Left ventricle myocardium inferior (tissue), 1 donor: ENCODE data around the gene PCCA. TPM values are rescaled to one million over a fixed set of nuclear protein-coding genes. Genes with fewer than 3 reads are reported as not detected.
"Not testable (repeated sequence)": the region's sequence is repeated elsewhere in the genome, so short reads cannot be mapped to it uniquely, and the experiment has no call there.

Source experiments
- DNase-seq: peaks from one replicate; pipeline ENCODE4 v3.0.0-alpha.2; 2020
- H3K27ac ChIP-seq: fragments of 200-600 bp; replicated peaks from 2 replicates; pipeline ENCODE4 v1.8.0; 2021
- H3K27me3 ChIP-seq: fragments of 200-600 bp; 2 replicates; pipeline ENCODE4 v1.8.0; 2021; ENCODE audit warnings: low read depth
- H3K36me3 ChIP-seq: fragments of 200-600 bp; 2 replicates; pipeline ENCODE4 v1.8.0; 2021
- H3K4me1 ChIP-seq: fragments of 200-600 bp; 2 replicates; pipeline ENCODE4 v1.8.0; 2021
- H3K4me3 ChIP-seq: fragments of 200-600 bp; 2 replicates; pipeline ENCODE4 v1.8.0; 2021; ENCODE audit warnings: mild to moderate bottlenecking, moderate library complexity
- H3K9me3 ChIP-seq: fragments of 200-600 bp; replicated peaks from 2 replicates; pipeline ENCODE4 v1.8.0; 2021
- CTCF ChIP-seq: fragments of 200-600 bp; IDR thresholded peaks from 2 replicates; pipeline ENCODE4 v1.8.0; 2021; ENCODE audit warnings: antibody characterized with exemption, mild to moderate bottlenecking, borderline replicate concordance
- intact Hi-C: fragments of 100-400 bp; cut with micrococcal nuclease; formaldehyde crosslinking; loops from one replicate; pipeline ENCODE4 v1.11.0; 2022
- total RNA-seq: library from RNA; stranded (reverse); fragmentation: NEBNext Ultra II Directional; extraction: Animal tissue kit (Norgen Biotek cat#: 25700); gene quantifications from one replicate; pipeline ENCODE4 v1.2.1, GENCODE V29; 2021
- donor health status: DM: no; HTN: yes; CAD: no; lungs with severe emphysema.

The PCCA gene
- total RNA-seq, 1 donor from 2014 or later, result 65.4 TPM

- TF ChIP-seq CTCF, result no peak
- Histone ChIP-seq H3K4me1 (peaks cover 31% of the 10 kb centered on the region), H3K36me3 (no peaks in the 10 kb centered on the region), H3K27me3 (no peaks in the 10 kb centered on the region), H3K4me3 (no peak overlapping the region), H3K9me3 (no peaks in the 10 kb centered on the region), H3K27ac (no peak overlapping the region)
- intact Hi-C loops, result no loop called here
- DNase-seq, result no peak
These were observed 9.7 kb downstream of the PCCA start for GRCh38 chr13:100098445-100099116.

GRCh38 chr13:100099117-100099445 is 10.2 kb downstream of the PCCA start:
- H3K36me3 ChIP-seq, intact Hi-C loops, DNase-seq, H3K27ac ChIP-seq, H3K9me3 ChIP-seq, H3K4me3 ChIP-seq, H3K27me3 ChIP-seq: not testable (repeated sequence)
- peaks cover 31% of the 10 kb centered on the region for H3K4me1 ChIP-seq

- peaks cover 31% of the 10 kb centered on the region for H3K4me1 ChIP-seq
- H3K27ac ChIP-seq, result peak overlapping the region; percentile 51
- H3K9me3 ChIP-seq, result no peaks in the 10 kb centered on the region
- no peak for TF ChIP-seq CTCF
- intact Hi-C loops, result no loop called here
- no peaks in the 10 kb centered on the region for H3K27me3 ChIP-seq
- no peak for DNase-seq
- H3K4me3 ChIP-seq, result no peak overlapping the region
- peaks cover 10% of the 10 kb centered on the region for H3K36me3 ChIP-seq
These were observed 11.4 kb downstream of the PCCA start for GRCh38 chr13:100100115-100100879.

GRCh38 chr13:100102042-100102441 is 13.1 kb downstream of the PCCA start:
- intact Hi-C loops, result no loop called here

GRCh38 chr13:100106005-100106404 is 17.1 kb downstream of the PCCA start:
- no peak for DNase-seq
- no peak overlapping the region for H3K4me3 ChIP-seq
- no peak for TF ChIP-seq CTCF
- peaks cover 10% of the 10 kb centered on the region for H3K36me3 ChIP-seq
- intact Hi-C loops, result no loop called here
- no peaks in the 10 kb centered on the region for H3K9me3 ChIP-seq
- H3K4me1 ChIP-seq, result peaks cover 7% of the 10 kb centered on the region
- no peak overlapping the region for H3K27ac ChIP-seq
- no peaks in the 10 kb centered on the region for H3K27me3 ChIP-seq

More at GRCh38 chr13:100102042-100102441, 13.1 kb downstream of the PCCA start:
- no peak for DNase-seq
- Histone ChIP-seq H3K4me1 (peaks cover 31% of the 10 kb centered on the region), H3K4me3 (no peak overlapping the region), H3K27me3 (no peaks in the 10 kb centered on the region), H3K36me3 (peaks cover 10% of the 10 kb centered on the region), H3K9me3 (no peaks in the 10 kb centered on the region), H3K27ac (no peak overlapping the region)
- TF ChIP-seq CTCF, result no peak

- H3K4me3 ChIP-seq, result no peak overlapping the region
- intact Hi-C loops, result no loop called here
- peaks cover 10% of the 10 kb centered on the region for H3K36me3 ChIP-seq
- DNase-seq, result no peak
- TF ChIP-seq CTCF, result no peak
- no peaks in the 10 kb centered on the region for H3K4me1 ChIP-seq
- H3K9me3 ChIP-seq, result no peaks in the 10 kb centered on the region
- no peak overlapping the region for H3K27ac ChIP-seq
- no peaks in the 10 kb centered on the region for H3K27me3 ChIP-seq
These were observed 17.8 kb downstream of the PCCA start for GRCh38 chr13:100106705-100107104.
